Measurements from ENCODE around the gene HOXA7. TPM values are rescaled to one million over a fixed set of nuclear protein-coding genes. Genes with fewer than 3 reads are reported as not detected.

HOXA7 gene
- total RNA-seq, 1 donor from 2014 or later: 34.2 TPM

DNA sequence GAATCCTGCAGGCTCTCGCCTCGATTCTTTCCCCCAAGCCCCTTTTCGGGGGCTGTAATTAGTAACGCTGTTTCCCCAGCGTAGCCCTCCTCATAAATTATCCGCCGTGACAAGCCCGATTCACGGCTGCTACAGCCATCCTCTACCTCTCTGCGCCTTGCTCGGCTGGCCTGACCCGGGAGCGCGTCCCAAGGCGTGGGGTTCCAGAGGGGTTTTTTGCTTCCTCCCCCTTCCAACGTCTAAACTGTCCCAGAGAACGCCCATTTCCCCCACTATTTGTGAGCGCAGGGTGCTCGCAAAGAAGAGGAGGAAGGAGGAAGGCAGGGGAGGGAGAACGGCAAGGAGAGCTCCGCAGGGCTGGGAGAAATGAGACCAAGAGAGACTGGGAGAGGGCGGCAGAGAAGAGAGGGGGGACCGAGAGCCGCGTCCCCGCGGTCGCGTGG lies 13.9 kb downstream of the HOXA7 start:
- DNase-seq (ENCODE audit: low read depth): no peak
- H3K27me3 ChIP-seq (ENCODE audit: control insufficient read depth, insufficient read depth, low read length): peaks cover 2% of the 10 kb centered on the region
- TF ChIP-seq CTCF (IDR thresholded peaks at IDR 0.05; ENCODE audit: insufficient read depth, low read length, poor library complexity, severe bottlenecking): no peak
- H3K36me3 ChIP-seq (ENCODE audit: control insufficient read depth, insufficient read depth, low read length): peaks cover 3% of the 10 kb centered on the region
- peak overlapping the region; percentile 72 for H3K4me3 ChIP-seq (ENCODE audit: low read depth, low read length)

GRCh38 chr7:27141923-27142579 lies 14.4 kb downstream of the HOXA7 start:
- peak overlapping the region; percentile 72 for H3K4me3 ChIP-seq (ENCODE audit: low read depth, low read length)
- peaks cover 2% of the 10 kb centered on the region for H3K27me3 ChIP-seq (ENCODE audit: control insufficient read depth, insufficient read depth, low read length)
- DNase-seq (ENCODE audit: low read depth): no peak

GRCh38 chr7:27141137-27141922 lies 15.1 kb downstream of the HOXA7 start:
- Histone ChIP-seq H3K36me3 (ENCODE audit: control insufficient read depth, insufficient read depth, low read length) (peaks cover 3% of the 10 kb centered on the region), H3K4me3 (ENCODE audit: low read depth, low read length) (peak overlapping the region; percentile 72), H3K27me3 (ENCODE audit: control insufficient read depth, insufficient read depth, low read length) (peaks cover 2% of the 10 kb centered on the region)
- TF ChIP-seq CTCF (IDR thresholded peaks at IDR 0.05; ENCODE audit: insufficient read depth, low read length, poor library complexity, severe bottlenecking): no peak
- no peak for DNase-seq (ENCODE audit: low read depth)

More at GRCh38 chr7:27141923-27142579, 14.4 kb downstream of the HOXA7 start:
- H3K36me3 ChIP-seq (ENCODE audit: control insufficient read depth, insufficient read depth, low read length): peaks cover 3% of the 10 kb centered on the region
- TF ChIP-seq CTCF (IDR thresholded peaks at IDR 0.05; ENCODE audit: insufficient read depth, low read length, poor library complexity, severe bottlenecking): no peak

DNA sequence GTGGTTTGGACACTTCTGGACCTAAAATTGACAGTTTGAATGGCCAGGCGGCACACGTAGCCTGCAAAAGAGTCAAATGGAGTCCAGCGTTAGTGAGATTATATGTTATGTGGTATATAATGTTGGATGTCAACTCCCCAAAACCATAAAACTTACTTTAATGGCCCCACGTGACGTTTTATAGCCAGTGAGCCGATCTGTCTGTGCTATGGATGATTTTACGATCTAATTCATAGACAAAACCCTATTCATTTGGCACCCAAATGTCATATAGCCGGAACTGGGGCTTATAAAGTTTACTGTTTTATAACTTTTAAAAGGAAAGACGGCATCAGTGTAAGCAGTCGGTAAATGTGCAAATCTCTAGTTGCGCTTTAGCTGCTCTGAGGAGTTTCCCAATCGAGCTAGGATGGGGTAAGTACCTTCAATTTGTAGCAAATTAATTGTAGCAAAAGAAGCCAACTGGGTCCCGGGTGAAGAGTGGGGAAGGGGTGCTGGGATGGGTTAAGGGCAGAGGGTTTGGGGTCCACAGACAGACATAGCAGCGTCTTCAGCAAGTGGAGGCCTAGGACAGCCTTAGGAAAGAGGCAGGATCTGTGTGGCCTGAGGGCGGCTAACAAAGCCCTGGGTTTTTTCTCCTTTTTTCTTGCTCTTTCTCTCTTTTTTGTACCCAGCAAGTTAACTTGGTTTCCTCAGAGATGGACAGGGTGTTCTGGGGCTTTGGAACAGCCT lies 16.2 kb downstream of the HOXA7 start:
- DNase-seq (ENCODE audit: low read depth): no peak
- Histone ChIP-seq H3K36me3 (ENCODE audit: control insufficient read depth, insufficient read depth, low read length) (peaks cover 3% of the 10 kb centered on the region), H3K27me3 (ENCODE audit: control insufficient read depth, insufficient read depth, low read length) (peaks cover 2% of the 10 kb centered on the region), H3K4me3 (ENCODE audit: low read depth, low read length) (peak overlapping the region; percentile 72)
- TF ChIP-seq CTCF (IDR thresholded peaks at IDR 0.05; ENCODE audit: insufficient read depth, low read length, poor library complexity, severe bottlenecking): no peak

- DNase-seq (ENCODE audit: low read depth): no peak
- H3K4me3 ChIP-seq (ENCODE audit: low read depth, low read length): peak overlapping the region; percentile 72
These were observed 16.9 kb downstream of the HOXA7 start for GRCh38 chr7:27139334-27140125.

More at GRCh38 chr7:27139334-27140125, 16.9 kb downstream of the HOXA7 start:
- Histone ChIP-seq H3K36me3 (ENCODE audit: control insufficient read depth, insufficient read depth, low read length) (peaks cover 3% of the 10 kb centered on the region), H3K27me3 (ENCODE audit: control insufficient read depth, insufficient read depth, low read length) (peaks cover 2% of the 10 kb centered on the region)
- TF ChIP-seq CTCF (IDR thresholded peaks at IDR 0.05; ENCODE audit: insufficient read depth, low read length, poor library complexity, severe bottlenecking): no peak
